ENCODE measurements around the gene KRTAP6-2.

KRTAP6-2 gene

DNA sequence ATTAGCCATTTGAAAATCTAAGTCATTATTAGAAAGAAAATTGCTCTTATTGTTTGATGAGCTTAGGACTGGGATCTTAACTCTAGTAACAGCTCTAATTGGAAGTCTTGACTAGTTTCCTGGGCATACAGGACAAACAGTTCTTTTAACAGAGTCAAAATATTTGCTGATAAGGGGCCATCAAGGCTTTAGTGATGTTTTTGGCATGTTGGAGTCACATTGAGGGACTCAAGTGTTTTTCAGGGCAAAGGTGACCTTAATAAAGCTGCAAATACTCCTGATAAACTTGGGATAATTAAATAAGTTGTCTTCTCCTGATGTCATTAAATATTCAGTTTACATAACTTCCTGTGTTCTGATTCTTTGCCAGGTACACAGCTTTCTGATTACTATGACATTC is 31.1 kb downstream of the KRTAP6-2 start:
- DNase-seq (ENCODE audit: low read depth, low spot score) = no peak

DNA sequence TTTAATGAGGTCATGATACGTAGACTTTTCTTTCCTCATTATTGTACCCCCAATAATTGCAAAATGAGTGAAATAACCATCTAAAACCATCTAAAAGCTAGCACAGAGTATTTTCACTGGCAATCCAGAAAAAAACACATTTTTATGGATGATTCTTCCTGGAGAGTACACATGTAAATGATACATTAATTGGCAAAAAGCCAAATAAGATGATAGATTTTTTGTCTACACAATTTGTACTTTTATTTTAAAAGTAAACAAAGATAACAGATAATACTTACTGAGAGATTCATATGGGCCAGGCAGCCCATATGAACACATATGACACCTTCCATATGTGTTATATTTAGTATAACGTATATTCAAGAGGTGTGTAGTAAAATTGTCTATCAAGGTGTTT is 35.1 kb downstream of the KRTAP6-2 start:
- no peak for DNase-seq (ENCODE audit: low read depth, low spot score)

DNA sequence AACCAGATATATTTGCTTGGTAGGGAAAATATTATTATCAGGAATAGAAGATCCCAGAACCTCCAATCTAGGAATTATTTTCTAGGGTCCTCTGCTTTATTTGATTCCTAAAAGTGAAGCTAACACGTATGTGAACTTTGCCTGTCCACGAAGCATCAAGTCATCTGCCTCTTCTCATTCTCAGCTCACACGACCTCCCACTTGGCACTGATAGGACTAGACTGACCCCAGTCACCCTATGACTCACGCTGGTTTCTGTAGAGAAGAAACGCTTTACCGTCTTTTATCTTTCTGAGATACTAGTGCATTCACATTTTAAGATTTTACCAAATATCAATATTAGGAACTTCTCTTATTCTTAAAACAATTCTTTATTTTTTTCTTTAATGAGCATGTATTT is 35.6 kb downstream of the KRTAP6-2 start:
- DNase-seq (ENCODE audit: low read depth, low spot score) = no peak

DNA sequence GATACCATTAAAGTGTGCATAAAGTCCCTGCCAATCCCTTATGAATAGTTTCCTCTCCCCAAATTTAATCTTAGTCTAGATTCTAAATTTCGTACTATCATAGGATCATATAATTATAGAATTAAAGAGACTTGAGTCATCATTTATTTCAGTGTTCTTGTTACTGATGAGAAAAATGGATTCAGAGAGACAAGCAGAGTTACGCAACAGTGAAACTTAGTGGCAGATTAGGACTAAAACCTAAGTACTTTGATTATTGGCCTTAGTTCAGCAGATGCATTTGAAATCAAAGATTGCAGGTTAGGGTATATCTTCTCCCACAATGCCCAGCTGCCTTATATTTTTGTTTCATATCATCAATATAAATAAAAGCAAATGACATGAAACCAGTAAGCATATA is 36.7 kb downstream of the KRTAP6-2 start:
- DNase-seq (ENCODE audit: low read depth, low spot score) = no peak

DNA sequence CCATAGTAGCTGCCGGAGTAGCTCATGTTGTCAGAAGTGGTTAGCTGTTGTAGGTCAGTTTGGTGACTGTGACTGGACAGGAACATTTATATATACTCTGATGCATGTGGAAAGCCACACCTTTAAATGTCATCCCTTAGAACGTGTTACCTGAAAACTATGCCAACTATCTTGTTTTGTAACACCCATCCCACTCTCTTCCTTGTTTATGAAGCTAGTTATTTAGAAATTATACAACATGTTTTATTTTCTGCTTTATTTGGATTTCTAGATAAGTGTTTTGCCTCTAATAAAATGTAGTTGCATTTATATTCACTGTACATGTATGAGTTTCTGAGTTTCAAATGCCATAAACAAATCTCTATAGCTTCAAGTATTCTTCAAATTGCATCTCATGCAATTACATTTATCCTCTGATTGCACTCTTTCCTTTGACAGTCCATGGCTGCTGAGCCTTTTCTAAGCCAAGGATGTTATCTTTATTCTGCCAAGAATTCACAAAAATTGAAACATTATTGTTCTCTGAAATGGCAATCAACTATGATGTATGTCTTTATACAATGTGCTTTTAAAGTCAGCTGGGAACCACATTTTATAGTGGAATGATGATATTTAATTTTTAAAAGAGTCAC is 37.3 kb downstream of the KRTAP6-2 start, which contains the start of gene KRTAP19-7:
Gene KRTAP19-7 (minus strand): TSS at position 51 of the 632 bp plus-strand sequence. CDS start 25 bp downstream, at position 26.
- no peak for DNase-seq (ENCODE audit: low read depth, low spot score)

DNA sequence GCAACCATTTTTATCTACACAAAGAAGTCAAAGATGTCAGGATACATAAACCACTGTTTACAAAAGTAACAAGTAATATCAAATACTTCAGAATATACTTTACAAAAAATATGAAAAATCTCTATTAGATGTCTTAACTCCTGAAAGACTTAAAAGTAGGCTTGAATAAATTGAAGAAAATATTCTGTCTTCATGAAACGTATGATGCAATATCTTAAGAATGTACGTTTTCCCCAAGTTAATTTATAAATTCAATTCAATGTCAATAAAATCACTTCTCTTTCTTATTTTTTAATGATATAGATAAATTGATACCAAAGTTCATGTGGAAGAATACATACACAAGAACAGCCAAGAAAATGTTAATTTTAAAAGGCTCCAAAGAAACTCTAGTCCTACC is 43.6 kb downstream of the KRTAP6-2 start:
- no peak for DNase-seq (ENCODE audit: low read depth, low spot score)

DNA sequence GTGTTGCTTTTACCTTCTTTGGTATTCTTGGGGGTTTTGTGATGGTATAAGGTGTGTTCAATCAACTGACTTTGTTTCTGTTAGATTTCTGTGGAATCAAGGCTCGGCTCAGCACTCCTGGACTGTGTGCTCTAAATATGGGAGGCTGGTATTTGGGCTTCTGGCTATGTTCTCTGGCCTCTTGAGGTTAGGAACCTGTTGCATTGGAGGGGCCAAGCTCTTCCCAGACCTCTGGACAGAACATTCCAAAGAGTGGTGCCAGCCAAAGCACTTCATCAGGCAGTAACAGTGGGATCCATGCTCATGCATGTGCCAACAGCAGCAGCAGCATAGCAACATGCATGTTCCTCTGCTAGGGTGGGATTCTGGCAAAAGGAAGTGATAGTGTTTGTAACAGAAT is 45.9 kb downstream of the KRTAP6-2 start:
- DNase-seq (ENCODE audit: low read depth, low spot score) = no peak
